ENCODE results near the gene GP9.

GRCh38 chr3:129068291-129068886 is 7.8 kb downstream of the GP9 start:
- TF ChIP-seq EZH2 (IDR thresholded peaks at IDR 0.05; ENCODE audit: borderline replicate concordance, low read depth, low read length, poor library complexity, severe bottlenecking) (no peak), CTCF (conservative IDR thresholded peaks at IDR 0.05; ENCODE audit: low read depth, low read length) (no peak)

Data from A673 (cell line).